H1 (cell line): ENCODE results near the gene TK2. TPM values are rescaled to one million over a fixed set of nuclear protein-coding genes. Genes with fewer than 3 reads are reported as not detected.

Experiments used
- CTCF ChIA-PET: fragments of 300-600 bp; sonication (Branson Sonifier 250); formaldehyde crosslinking; loops from one replicate; lab custom pipeline; 2021; ENCODE audit not compliant: partially characterized antibody; lab: Charles Lee
- POLR2A ChIA-PET: fragments of 300-600 bp; sonication (Branson Sonifier 250); formaldehyde crosslinking; loops from one replicate; lab custom pipeline; 2021; ENCODE audit warnings: inconsistent platforms; ENCODE audit not compliant: partially characterized antibody; lab: Charles Lee
- DNase-seq, 2 experiments: peaks; one replicate each; pipeline versions ENCODE4 v3.0.0 to v3.0.0-alpha.2; 2010 to 2022; ENCODE audit warnings: low spot score in 2 of 2, low read depth in 1 of 2, mixed read lengths in 1 of 2
- FAIRE-seq: peaks from 2 replicates; lab custom pipeline; 2011; peaks lifted over from hg19 to GRCh38; lab: Jason Lieb, UNC
- H2AFZ ChIP-seq: 2 replicates; pipeline ENCODE4 v1.8.1; 2012; ENCODE audit warnings: low read length, inconsistent platforms
- H2AK5ac ChIP-seq: 2 replicates; pipeline ENCODE4 v1.6.1; 2013; ENCODE audit warnings: low read depth, low read length
- H2BK120ac ChIP-seq: replicated peaks from 2 replicates; pipeline ENCODE3; 2013; ENCODE audit warnings: low read depth, low read length, inconsistent platforms
- H2BK12ac ChIP-seq: 2 replicates; pipeline ENCODE4 v1.6.1; 2013; ENCODE audit warnings: low read depth, low read length
- H2BK15ac ChIP-seq: 2 replicates; pipeline ENCODE4 v1.6.1; 2013; ENCODE audit warnings: low read length
- H2BK20ac ChIP-seq: 2 replicates; pipeline ENCODE4 v1.6.1; 2013; ENCODE audit warnings: low read length
- H2BK5ac ChIP-seq: 2 replicates; pipeline ENCODE4 v1.6.1; 2013; ENCODE audit warnings: low read depth, low read length
- H3K14ac ChIP-seq: 2 replicates; pipeline ENCODE4 v1.6.1; 2013; ENCODE audit warnings: inconsistent platforms; ENCODE audit not compliant: insufficient read length
- H3K18ac ChIP-seq: 2 replicates; pipeline ENCODE4 v1.6.1; 2013; ENCODE audit warnings: low read length; ENCODE audit errors: extremely low read depth
- H3K23ac ChIP-seq: 2 replicates; pipeline ENCODE4 v1.6.1; 2013; ENCODE audit warnings: inconsistent platforms; ENCODE audit not compliant: insufficient read length
- H3K23me2 ChIP-seq: 2 replicates; pipeline ENCODE4 v1.6.1; 2013; ENCODE audit warnings: low read depth, low read length
- H3K27ac ChIP-seq: 2 replicates; pipeline ENCODE4 v1.6.1; 2011; ENCODE audit warnings: low read depth, low read length, inconsistent platforms
- H3K27me3 ChIP-seq, 4 experiments: replicated peaks in 1 of 4; 1 replicate in 1 of 4; 2 replicates in 3 of 4; pipeline versions ENCODE4 v1.6.1 to v1.8.1; 2011 to 2013; ENCODE audit warnings: low read length in 3 of 4, mild to moderate bottlenecking in 3 of 4, inconsistent platforms in 2 of 4, mixed read lengths in 2 of 4, moderate library complexity in 1 of 4; ENCODE audit not compliant: control insufficient read depth in 3 of 4, insufficient read depth in 3 of 4; ENCODE audit errors: extremely low read depth in 1 of 4
- H3K36me3 ChIP-seq, 4 experiments: 2 replicates each; pipeline versions ENCODE4 v1.6.1 to v1.8.1; 2011 to 2013; ENCODE audit warnings: mild to moderate bottlenecking in 4 of 4, low read length in 3 of 4, moderate library complexity in 2 of 4, control low read depth in 1 of 4, inconsistent platforms in 1 of 4; ENCODE audit not compliant: insufficient read depth in 4 of 4, control insufficient read depth in 2 of 4
- H3K4ac ChIP-seq: replicated peaks from 2 replicates; pipeline ENCODE3; 2013; ENCODE audit warnings: low read length, low read depth, mixed read lengths, inconsistent platforms; ENCODE audit not compliant: insufficient read length
- H3K4me1 ChIP-seq, 4 experiments: replicated peaks in 1 of 4; 1 replicate in 1 of 4; 2 replicates in 3 of 4; pipeline versions ENCODE4 v1.6.1 to v1.8.1; 2011 to 2013; ENCODE audit warnings: low read length in 3 of 4, inconsistent platforms in 2 of 4, mixed read lengths in 1 of 4; ENCODE audit not compliant: insufficient read depth in 4 of 4, control insufficient read depth in 3 of 4
- H3K4me2 ChIP-seq, 2 experiments: 2 replicates each; pipeline versions ENCODE4 v1.6.1 to v1.8.1; 2011 to 2013; ENCODE audit warnings: low read depth in 2 of 2, low read length in 2 of 2, control low read depth in 1 of 2, inconsistent platforms in 1 of 2, mild to moderate bottlenecking in 1 of 2; ENCODE audit not compliant: insufficient read depth in 1 of 2
- H3K4me3 ChIP-seq, 4 experiments: fragments of 200-600, 300-600 bp in 1 of 4; sonication (generic), shearing (Covaris generic), sonication (Bioruptor Twin) in 1 of 4; 2 replicates each; pipeline versions ENCODE4 v1.5.1 to v1.8.1; 2011 to 2016; ENCODE audit warnings: low read length in 4 of 4, low read depth in 3 of 4, control low read depth in 2 of 4, inconsistent platforms in 2 of 4, mild to moderate bottlenecking in 2 of 4, mixed read lengths in 1 of 4, moderate library complexity in 1 of 4; ENCODE audit not compliant: insufficient read depth in 2 of 4; ENCODE audit errors: extremely low read depth in 1 of 4
- H3K56ac ChIP-seq: replicated peaks from 2 replicates; pipeline ENCODE3; 2013; ENCODE audit warnings: low read depth, mild to moderate bottlenecking, mixed read lengths, low read length, inconsistent platforms; ENCODE audit not compliant: insufficient read length
- H3K79me1 ChIP-seq: 2 replicates; pipeline ENCODE4 v1.6.1; 2013; ENCODE audit warnings: low read depth, low read length, control low read depth
- H3K79me2 ChIP-seq, 2 experiments: 2 replicates each; pipeline versions ENCODE4 v1.6.1 to v1.8.1; 2012 to 2013; ENCODE audit warnings: low read length in 2 of 2, mild to moderate bottlenecking in 2 of 2, inconsistent platforms in 1 of 2; ENCODE audit not compliant: insufficient read depth in 2 of 2, control insufficient read depth in 1 of 2
- H3K9ac ChIP-seq, 4 experiments: replicated peaks in 1 of 4; 1 replicate in 1 of 4; 2 replicates in 3 of 4; pipeline versions ENCODE4 v1.6.1 to v1.8.1; 2011 to 2013; ENCODE audit warnings: low read depth in 3 of 4, low read length in 3 of 4, control low read depth in 2 of 4, mild to moderate bottlenecking in 2 of 4, moderate library complexity in 2 of 4, inconsistent platforms in 1 of 4; ENCODE audit errors: extremely low read depth in 1 of 4
- H3K9me3 ChIP-seq, 2 experiments: 2 replicates each; pipeline versions ENCODE4 v1.6.1 to v1.8.1; 2012 to 2013; ENCODE audit warnings: mild to moderate bottlenecking in 2 of 2, moderate library complexity in 2 of 2, control low read depth in 1 of 2, inconsistent platforms in 1 of 2, low read depth in 1 of 2, low read length in 1 of 2, mixed read lengths in 1 of 2; ENCODE audit not compliant: insufficient read depth in 2 of 2
- H4K20me1 ChIP-seq, 2 experiments: replicated peaks in 1 of 2; 2 replicates each; pipeline versions ENCODE3 to v1.8.1; 2011 to 2013; ENCODE audit warnings: inconsistent platforms in 2 of 2, low read length in 2 of 2, mild to moderate bottlenecking in 1 of 2; ENCODE audit not compliant: insufficient read depth in 2 of 2, control insufficient read depth in 1 of 2
- H4K5ac ChIP-seq: 2 replicates; pipeline ENCODE4 v1.6.1; 2013; ENCODE audit warnings: low read length, low read depth, mixed read lengths, inconsistent platforms; ENCODE audit not compliant: insufficient read length
- H4K8ac ChIP-seq: 2 replicates; pipeline ENCODE4 v1.8.0; 2013; ENCODE audit warnings: mild to moderate bottlenecking, moderate library complexity, low read length, inconsistent platforms; ENCODE audit not compliant: insufficient read depth; ENCODE audit errors: extremely low read depth
- H4K91ac ChIP-seq: replicated peaks from 2 replicates; pipeline ENCODE3; 2013; ENCODE audit warnings: low read length, mixed read lengths, inconsistent platforms; ENCODE audit not compliant: insufficient read length
- ASH2L ChIP-seq: fragments of 200-600, 300-600 bp; sonication (generic); IDR thresholded peaks from one replicate; pipeline ENCODE4 v1.7.1; 2017; ENCODE audit warnings: low read length
- RFX5 ChIP-seq: IDR thresholded peaks from 2 replicates; pipeline ENCODE4 v1.6.1; 2011; ENCODE audit warnings: low read depth, low read length, improper control_type of control experiment, borderline replicate concordance
- SP2 ChIP-seq: IDR thresholded peaks from 2 replicates; pipeline ENCODE4 v1.6.1; 2012; ENCODE audit warnings: mild to moderate bottlenecking, low read length, inconsistent platforms
- WGBS, 2 experiments: shearing (Covaris generic) in 1 of 2; methylation state at CpG; one replicate each; pipeline versions ENCODE4 v1.1.6 to v1.1.7; 2013 to 2015; ENCODE audit warnings: low lambda C conversion rate in 2 of 2, mixed read lengths in 2 of 2, inconsistent platforms in 1 of 2, low coverage in 1 of 2, missing lambda C conversion rate in 1 of 2; ENCODE audit not compliant: insufficient replicate concordance in 2 of 2, insufficient coverage in 1 of 2, insufficient read length in 1 of 2; ENCODE audit errors: extremely low coverage in 1 of 2, missing lambda C conversion rate in 1 of 2; 5-methylcytosine and 5-hydroxymethylcytosine counted together
- polyA plus RNA-seq, 7 experiments: library from polyadenylated mRNA; depleted of rRNA in 3 of 7; stranded (reverse) in 5 of 7; unstranded in 2 of 7; fragments of >200 nt in 5 of 7; fragments of 200-250 nt in 2 of 7; gene quantifications; 1 replicate in 5 of 7; 2 replicates in 1 of 7; 4 replicates in 1 of 7; pipeline versions ENCODE4 v1.2.1 to v1.2.3, GENCODE V29; 2011 to 2013; ENCODE audit warnings: missing spikeins in 2 of 7, mixed read lengths in 2 of 7
- total RNA-seq: library from RNA; stranded (reverse); fragmentation: NEBNext Ultra II Directional; extraction: Animal tissue kit (Norgen Biotek cat#: 25700); gene quantifications from 2 replicates; pipeline ENCODE4 v1.2.1, GENCODE V29; 2021
- TF ChIP-seq, protein P1 (sequence below): IDR thresholded peaks from 2 replicates; pipeline ENCODE4 v1.6.1; 2012; ENCODE audit warnings: low read length, inconsistent platforms

TK2 gene
- total and polyA plus RNA-seq, 2 of the 8 experiments (the other 6 are each of a cell fraction or from before 2014, with no cell fraction given), result 2.7 to 3.6 TPM

- Histone ChIP-seq H3K4me1 (peaks cover 8 to 18% (median 13%) of the 10 kb centered on the region in 4 experiments; a peak in 6 of 7 replicates), H3K4me3 (no peak overlapping the region), H4K20me1 (no peaks in the 10 kb centered on the region), H4K91ac (no peak overlapping the region), H3K27me3 (no peaks in the 10 kb centered on the region), H3K36me3 (no peaks in the 10 kb centered on the region), H3K9me3 (no peaks in the 10 kb centered on the region), H3K4ac (no peak overlapping the region), H2AFZ (no peak overlapping the region), H3K79me2 (no peaks in the 10 kb centered on the region), H3K79me1 (no peaks in the 10 kb centered on the region), H3K27ac (no peak overlapping the region), H3K56ac (no peak overlapping the region), H3K23ac (no peak overlapping the region), H4K5ac (no peak overlapping the region), H2BK120ac (no peak overlapping the region), H2BK15ac (no peak overlapping the region), H2BK5ac (no peak overlapping the region), H3K23me2 (no peaks in the 10 kb centered on the region), H2AK5ac (0 out of 2 replicates have a peak overlapping the region, but pooled peaks have one; percentile 24), H3K14ac (no peak overlapping the region), H3K9ac (no peak overlapping the region), H2BK20ac (no peak overlapping the region), H4K8ac (no peak overlapping the region), H2BK12ac (no peak overlapping the region), H3K18ac (no peak overlapping the region), H3K4me2 (no peak overlapping the region)
- 97% methylated on average over 9 of the region's 9 CpGs; no CpG with 5 or more reads in 1 of the 2 experiments for WGBS, 2 experiments
- DNase-seq (no peak), FAIRE-seq (no peak)
- ChIA-PET CTCF (interaction anchor here (0.6 to 3.3 kb wide), 11 partner anchors 12 to 167 kb away, joined by 3 to 13 read pairs (median 4); no protein-coding TSS in a partner anchor), POLR2A (no interaction called here)
- no peak for TF ChIP-seq RFX5
- TF ChIP-seq ASH2L, result no peak
- TF ChIP-seq, protein P1, sequence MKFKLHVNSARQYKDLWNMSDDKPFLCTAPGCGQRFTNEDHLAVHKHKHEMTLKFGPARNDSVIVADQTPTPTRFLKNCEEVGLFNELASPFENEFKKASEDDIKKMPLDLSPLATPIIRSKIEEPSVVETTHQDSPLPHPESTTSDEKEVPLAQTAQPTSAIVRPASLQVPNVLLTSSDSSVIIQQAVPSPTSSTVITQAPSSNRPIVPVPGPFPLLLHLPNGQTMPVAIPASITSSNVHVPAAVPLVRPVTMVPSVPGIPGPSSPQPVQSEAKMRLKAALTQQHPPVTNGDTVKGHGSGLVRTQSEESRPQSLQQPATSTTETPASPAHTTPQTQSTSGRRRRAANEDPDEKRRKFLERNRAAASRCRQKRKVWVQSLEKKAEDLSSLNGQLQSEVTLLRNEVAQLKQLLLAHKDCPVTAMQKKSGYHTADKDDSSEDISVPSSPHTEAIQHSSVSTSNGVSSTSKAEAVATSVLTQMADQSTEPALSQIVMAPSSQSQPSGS, result no peak
- TF ChIP-seq SP2, result no peak
Measured at GRCh38 chr16:66508914-66509496, 40.9 kb downstream of the TK2 start.
